HepG2 (cell line): Measurements from ENCODE around the gene ZPR1. TPM values are rescaled to one million over a fixed set of nuclear protein-coding genes. Genes with fewer than 3 reads are reported as not detected.
A peak's percentile ranks its signal among the peaks of the same experiment; 100 is the strongest.

Experiments
- FOXA1 ChIP-seq, 2 experiments: fragments of 450-650 bp in 1 of 2; sonication (generic) in 1 of 2; formaldehyde crosslinking in 1 of 2; IDR thresholded peaks; 2 replicates each; pipeline versions ENCODE4 v1.4.0 to v1.6.1; 2016 to 2020; ENCODE audit warnings: missing genetic modification reagents in 1 of 2
- ISX ChIP-seq: sonication (generic); formaldehyde crosslinking; conservative IDR thresholded peaks from 2 replicates; pipeline ENCODE4 v1.5.0; 2020; ENCODE audit warnings: missing genetic modification reagents
- MEF2D ChIP-seq: sonication (generic); formaldehyde crosslinking; IDR thresholded peaks from 2 replicates; pipeline ENCODE4 v1.5.1; 2020; ENCODE audit warnings: mild to moderate bottlenecking, missing genetic modification reagents
- MIXL1 ChIP-seq: IDR thresholded peaks from 2 replicates; pipeline ENCODE4 v1.6.1; 2016
- SNAI1 ChIP-seq: sonication (generic); formaldehyde crosslinking; IDR thresholded peaks from 2 replicates; pipeline ENCODE4 v1.5.0; 2020; ENCODE audit warnings: mild to moderate bottlenecking, missing genetic modification reagents, borderline replicate concordance
- SP2 ChIP-seq: sonication (generic); formaldehyde crosslinking; IDR thresholded peaks from 2 replicates; pipeline ENCODE4 v1.5.1; 2020; ENCODE audit warnings: mild to moderate bottlenecking, missing genetic modification reagents
- ZNF382 ChIP-seq: sonication (generic); formaldehyde crosslinking; IDR thresholded peaks from 2 replicates; pipeline ENCODE4 v1.5.0; 2020; ENCODE audit warnings: missing genetic modification reagents, mild to moderate bottlenecking, borderline replicate concordance
- polyA plus RNA-seq, 8 experiments: library from polyadenylated mRNA; depleted of rRNA in 3 of 8; stranded (reverse) in 7 of 8; unstranded in 1 of 8; fragments of >200 nt; fragmentation: Illumina TruSeq in 4 of 8; extraction: Trizol in 4 of 8; gene quantifications; 2 replicates each; pipeline versions ENCODE4 v1.2.1 to v1.2.3, GENCODE V29; 2011 to 2016; ENCODE audit warnings: low read depth in 4 of 8, missing spikeins in 1 of 8, mixed read lengths in 1 of 8; ENCODE audit not compliant: insufficient read depth in 1 of 8
- total RNA-seq, 5 experiments: library from RNA; depleted of rRNA; stranded (reverse); fragments of >200 nt; fragmentation: Illumina TruSeq; extraction: Trizol; gene quantifications; 2 replicates each; pipeline ENCODE4 v1.2.3, GENCODE V29; 2016; ENCODE audit warnings: low read depth in 1 of 5
- TF ChIP-seq, protein P1 (sequence below): IDR thresholded peaks from 2 replicates; pipeline ENCODE4 v1.6.1; 2016; ENCODE audit warnings: low read depth, missing genetic modification reagents, missing compliant biosample characterization
- TF ChIP-seq, protein P2 (sequence below): sonication (generic); formaldehyde crosslinking; IDR thresholded peaks from 2 replicates; pipeline ENCODE4 v1.4.0; 2020; ENCODE audit warnings: mild to moderate bottlenecking, missing genetic modification reagents
- TF ChIP-seq, protein P3 (sequence below): sonication (generic); formaldehyde crosslinking; IDR thresholded peaks from 2 replicates; pipeline ENCODE4 v1.9.0; 2021; ENCODE audit warnings: missing genetic modification reagents, borderline replicate concordance
- TF ChIP-seq, protein P4 (sequence below): IDR thresholded peaks from 2 replicates; pipeline ENCODE4 v1.6.1; 2016
- TF ChIP-seq, protein P5 (sequence below): sonication (generic); formaldehyde crosslinking; IDR thresholded peaks from 2 replicates; pipeline ENCODE4 v1.9.0; 2022; ENCODE audit warnings: low read depth, missing genetic modification reagents
- TF ChIP-seq, protein P6 (sequence below): sonication (generic); formaldehyde crosslinking; IDR thresholded peaks from 2 replicates; pipeline ENCODE4 v1.4.0; 2020; ENCODE audit warnings: missing genetic modification reagents, borderline replicate concordance

The ZPR1 gene
- total and polyA plus RNA-seq, 2 of the 13 experiments (the other 11 are each of a cell fraction or from before 2014, with no cell fraction given), result 40.0 to 79.3 TPM

DNA sequence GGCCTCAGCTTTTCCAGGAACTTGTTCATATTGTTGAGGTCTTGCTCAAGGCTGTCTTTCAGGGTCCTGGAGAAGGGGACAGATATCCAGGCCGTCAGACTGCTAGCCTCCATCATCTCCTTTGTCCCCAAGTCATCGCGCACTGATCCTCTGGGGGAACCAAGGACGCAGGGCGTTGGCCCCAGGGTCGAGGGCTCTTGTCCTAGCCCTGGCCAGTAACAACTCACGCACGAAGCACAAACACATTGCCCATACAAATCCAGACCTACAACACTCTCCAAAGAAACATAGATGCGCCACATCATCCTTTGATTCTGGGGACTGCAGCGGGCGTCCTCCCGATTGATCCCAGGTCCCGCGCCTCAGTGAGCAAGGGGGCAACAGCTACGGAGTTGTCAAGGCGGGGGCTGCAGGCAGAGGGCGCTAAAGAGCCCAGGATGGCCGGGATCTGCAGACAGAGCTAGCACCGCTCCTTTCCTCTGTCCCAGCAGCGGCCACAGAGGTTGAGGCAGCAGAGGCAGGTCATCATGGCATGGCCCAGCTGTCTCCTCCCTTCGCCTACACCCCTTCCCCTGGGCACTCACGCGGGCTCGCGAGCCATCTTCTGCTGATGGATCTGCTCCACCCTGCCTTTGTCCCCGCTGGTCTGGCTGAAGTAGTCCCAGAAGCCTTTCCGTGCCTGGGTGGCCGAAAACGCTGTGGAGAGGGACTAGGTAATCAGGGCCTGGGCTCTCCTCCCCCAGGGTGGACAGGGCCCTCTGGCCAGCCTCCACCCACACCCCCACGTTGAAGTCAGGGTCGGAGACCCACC lies 3.4 kb upstream of the ZPR1 start (continued):
- TF ChIP-seq, protein P1, sequence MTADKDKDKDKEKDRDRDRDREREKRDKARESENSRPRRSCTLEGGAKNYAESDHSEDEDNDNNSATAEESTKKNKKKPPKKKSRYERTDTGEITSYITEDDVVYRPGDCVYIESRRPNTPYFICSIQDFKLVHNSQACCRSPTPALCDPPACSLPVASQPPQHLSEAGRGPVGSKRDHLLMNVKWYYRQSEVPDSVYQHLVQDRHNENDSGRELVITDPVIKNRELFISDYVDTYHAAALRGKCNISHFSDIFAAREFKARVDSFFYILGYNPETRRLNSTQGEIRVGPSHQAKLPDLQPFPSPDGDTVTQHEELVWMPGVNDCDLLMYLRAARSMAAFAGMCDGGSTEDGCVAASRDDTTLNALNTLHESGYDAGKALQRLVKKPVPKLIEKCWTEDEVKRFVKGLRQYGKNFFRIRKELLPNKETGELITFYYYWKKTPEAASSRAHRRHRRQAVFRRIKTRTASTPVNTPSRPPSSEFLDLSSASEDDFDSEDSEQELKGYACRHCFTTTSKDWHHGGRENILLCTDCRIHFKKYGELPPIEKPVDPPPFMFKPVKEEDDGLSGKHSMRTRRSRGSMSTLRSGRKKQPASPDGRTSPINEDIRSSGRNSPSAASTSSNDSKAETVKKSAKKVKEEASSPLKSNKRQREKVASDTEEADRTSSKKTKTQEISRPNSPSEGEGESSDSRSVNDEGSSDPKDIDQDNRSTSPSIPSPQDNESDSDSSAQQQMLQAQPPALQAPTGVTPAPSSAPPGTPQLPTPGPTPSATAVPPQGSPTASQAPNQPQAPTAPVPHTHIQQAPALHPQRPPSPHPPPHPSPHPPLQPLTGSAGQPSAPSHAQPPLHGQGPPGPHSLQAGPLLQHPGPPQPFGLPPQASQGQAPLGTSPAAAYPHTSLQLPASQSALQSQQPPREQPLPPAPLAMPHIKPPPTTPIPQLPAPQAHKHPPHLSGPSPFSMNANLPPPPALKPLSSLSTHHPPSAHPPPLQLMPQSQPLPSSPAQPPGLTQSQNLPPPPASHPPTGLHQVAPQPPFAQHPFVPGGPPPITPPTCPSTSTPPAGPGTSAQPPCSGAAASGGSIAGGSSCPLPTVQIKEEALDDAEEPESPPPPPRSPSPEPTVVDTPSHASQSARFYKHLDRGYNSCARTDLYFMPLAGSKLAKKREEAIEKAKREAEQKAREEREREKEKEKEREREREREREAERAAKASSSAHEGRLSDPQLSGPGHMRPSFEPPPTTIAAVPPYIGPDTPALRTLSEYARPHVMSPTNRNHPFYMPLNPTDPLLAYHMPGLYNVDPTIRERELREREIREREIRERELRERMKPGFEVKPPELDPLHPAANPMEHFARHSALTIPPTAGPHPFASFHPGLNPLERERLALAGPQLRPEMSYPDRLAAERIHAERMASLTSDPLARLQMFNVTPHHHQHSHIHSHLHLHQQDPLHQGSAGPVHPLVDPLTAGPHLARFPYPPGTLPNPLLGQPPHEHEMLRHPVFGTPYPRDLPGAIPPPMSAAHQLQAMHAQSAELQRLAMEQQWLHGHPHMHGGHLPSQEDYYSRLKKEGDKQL, result no peak
- TF ChIP-seq MIXL1 (CRISPR knock-in tag) (no peak; the same call in 1 of the 2 replicates), ISX (no peak), SNAI1 (CRISPR knock-in tag) (no peak), MEF2D (CRISPR knock-in tag) (peak; percentile 77; the same call in 1 of the 2 replicates), ZNF382 (no peak), FOXA1 (IDR thresholded peaks at IDR 0.05) (no peak), FOXA1 (CRISPR knock-in tag; IDR thresholded peaks at IDR 0.05) (no peak), SP2 (CRISPR knock-in tag) (no peak; the same call in 1 of the 2 replicates)
- TF ChIP-seq, protein P2, sequence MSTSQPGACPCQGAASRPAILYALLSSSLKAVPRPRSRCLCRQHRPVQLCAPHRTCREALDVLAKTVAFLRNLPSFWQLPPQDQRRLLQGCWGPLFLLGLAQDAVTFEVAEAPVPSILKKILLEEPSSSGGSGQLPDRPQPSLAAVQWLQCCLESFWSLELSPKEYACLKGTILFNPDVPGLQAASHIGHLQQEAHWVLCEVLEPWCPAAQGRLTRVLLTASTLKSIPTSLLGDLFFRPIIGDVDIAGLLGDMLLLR (CRISPR knock-in tag), result no peak; the same call in 1 of the 2 replicates
- TF ChIP-seq, protein P3, sequence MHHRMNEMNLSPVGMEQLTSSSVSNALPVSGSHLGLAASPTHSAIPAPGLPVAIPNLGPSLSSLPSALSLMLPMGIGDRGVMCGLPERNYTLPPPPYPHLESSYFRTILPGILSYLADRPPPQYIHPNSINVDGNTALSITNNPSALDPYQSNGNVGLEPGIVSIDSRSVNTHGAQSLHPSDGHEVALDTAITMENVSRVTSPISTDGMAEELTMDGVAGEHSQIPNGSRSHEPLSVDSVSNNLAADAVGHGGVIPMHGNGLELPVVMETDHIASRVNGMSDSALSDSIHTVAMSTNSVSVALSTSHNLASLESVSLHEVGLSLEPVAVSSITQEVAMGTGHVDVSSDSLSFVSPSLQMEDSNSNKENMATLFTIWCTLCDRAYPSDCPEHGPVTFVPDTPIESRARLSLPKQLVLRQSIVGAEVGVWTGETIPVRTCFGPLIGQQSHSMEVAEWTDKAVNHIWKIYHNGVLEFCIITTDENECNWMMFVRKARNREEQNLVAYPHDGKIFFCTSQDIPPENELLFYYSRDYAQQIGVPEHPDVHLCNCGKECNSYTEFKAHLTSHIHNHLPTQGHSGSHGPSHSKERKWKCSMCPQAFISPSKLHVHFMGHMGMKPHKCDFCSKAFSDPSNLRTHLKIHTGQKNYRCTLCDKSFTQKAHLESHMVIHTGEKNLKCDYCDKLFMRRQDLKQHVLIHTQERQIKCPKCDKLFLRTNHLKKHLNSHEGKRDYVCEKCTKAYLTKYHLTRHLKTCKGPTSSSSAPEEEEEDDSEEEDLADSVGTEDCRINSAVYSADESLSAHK, result 0 out of 2 replicates have a peak, but pooled peaks have one; percentile 8
- TF ChIP-seq, protein P4, sequence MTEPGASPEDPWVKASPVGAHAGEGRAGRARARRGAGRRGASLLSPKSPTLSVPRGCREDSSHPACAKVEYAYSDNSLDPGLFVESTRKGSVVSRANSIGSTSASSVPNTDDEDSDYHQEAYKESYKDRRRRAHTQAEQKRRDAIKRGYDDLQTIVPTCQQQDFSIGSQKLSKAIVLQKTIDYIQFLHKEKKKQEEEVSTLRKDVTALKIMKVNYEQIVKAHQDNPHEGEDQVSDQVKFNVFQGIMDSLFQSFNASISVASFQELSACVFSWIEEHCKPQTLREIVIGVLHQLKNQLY (CRISPR knock-in tag), result no peak
- TF ChIP-seq, protein P5, sequence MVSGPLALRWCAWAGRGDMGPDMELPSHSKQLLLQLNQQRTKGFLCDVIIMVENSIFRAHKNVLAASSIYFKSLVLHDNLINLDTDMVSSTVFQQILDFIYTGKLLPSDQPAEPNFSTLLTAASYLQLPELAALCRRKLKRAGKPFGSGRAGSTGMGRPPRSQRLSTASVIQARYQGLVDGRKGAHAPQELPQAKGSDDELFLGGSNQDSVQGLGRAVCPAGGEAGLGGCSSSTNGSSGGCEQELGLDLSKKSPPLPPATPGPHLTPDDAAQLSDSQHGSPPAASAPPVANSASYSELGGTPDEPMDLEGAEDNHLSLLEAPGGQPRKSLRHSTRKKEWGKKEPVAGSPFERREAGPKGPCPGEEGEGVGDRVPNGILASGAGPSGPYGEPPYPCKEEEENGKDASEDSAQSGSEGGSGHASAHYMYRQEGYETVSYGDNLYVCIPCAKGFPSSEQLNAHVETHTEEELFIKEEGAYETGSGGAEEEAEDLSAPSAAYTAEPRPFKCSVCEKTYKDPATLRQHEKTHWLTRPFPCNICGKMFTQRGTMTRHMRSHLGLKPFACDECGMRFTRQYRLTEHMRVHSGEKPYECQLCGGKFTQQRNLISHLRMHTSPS (CRISPR knock-in tag), result peak; percentile 66; the same call in 1 of the 2 replicates
- TF ChIP-seq, protein P6, sequence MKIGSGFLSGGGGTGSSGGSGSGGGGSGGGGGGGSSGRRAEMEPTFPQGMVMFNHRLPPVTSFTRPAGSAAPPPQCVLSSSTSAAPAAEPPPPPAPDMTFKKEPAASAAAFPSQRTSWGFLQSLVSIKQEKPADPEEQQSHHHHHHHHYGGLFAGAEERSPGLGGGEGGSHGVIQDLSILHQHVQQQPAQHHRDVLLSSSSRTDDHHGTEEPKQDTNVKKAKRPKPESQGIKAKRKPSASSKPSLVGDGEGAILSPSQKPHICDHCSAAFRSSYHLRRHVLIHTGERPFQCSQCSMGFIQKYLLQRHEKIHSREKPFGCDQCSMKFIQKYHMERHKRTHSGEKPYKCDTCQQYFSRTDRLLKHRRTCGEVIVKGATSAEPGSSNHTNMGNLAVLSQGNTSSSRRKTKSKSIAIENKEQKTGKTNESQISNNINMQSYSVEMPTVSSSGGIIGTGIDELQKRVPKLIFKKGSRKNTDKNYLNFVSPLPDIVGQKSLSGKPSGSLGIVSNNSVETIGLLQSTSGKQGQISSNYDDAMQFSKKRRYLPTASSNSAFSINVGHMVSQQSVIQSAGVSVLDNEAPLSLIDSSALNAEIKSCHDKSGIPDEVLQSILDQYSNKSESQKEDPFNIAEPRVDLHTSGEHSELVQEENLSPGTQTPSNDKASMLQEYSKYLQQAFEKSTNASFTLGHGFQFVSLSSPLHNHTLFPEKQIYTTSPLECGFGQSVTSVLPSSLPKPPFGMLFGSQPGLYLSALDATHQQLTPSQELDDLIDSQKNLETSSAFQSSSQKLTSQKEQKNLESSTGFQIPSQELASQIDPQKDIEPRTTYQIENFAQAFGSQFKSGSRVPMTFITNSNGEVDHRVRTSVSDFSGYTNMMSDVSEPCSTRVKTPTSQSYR (CRISPR knock-in tag), result no peak
